GM23338 (cell line): ENCODE measurements around the gene IGF2. TPM values are rescaled to one million over a fixed set of nuclear protein-coding genes. Genes with fewer than 3 reads are reported as not detected.

Experiments used
- ATAC-seq: fragments of 200-7000 bp; cut with Tn5 transposase; 3 replicates; pipeline ENCODE4 v1.9.1; 2020
- DNase-seq: peaks from one replicate; pipeline ENCODE4 v3.0.0-alpha.2; 2015; ENCODE audit warnings: low spot score
- H2AFZ ChIP-seq: fragments of 200-600 bp; sonication (generic); 2 replicates; pipeline ENCODE4 v1.8.0; 2016; ENCODE audit warnings: antibody characterized with exemption, mild to moderate bottlenecking, moderate library complexity
- H3F3A ChIP-seq: fragments of 200-600 bp; sonication (generic); replicated peaks from 2 replicates; pipeline ENCODE4 v1.8.0; 2017; ENCODE audit warnings: antibody characterized with exemption, mixed run types, low read depth
- H3K27ac ChIP-seq: fragments of 200-600 bp; sonication (generic); 2 replicates; pipeline ENCODE4 v1.6.1; 2016; ENCODE audit warnings: low read depth
- H3K27me3 ChIP-seq: fragments of 200-600 bp; sonication (generic); 2 replicates; pipeline ENCODE4 v1.8.0; 2016; ENCODE audit warnings: mild to moderate bottlenecking, mixed run types, moderate library complexity; ENCODE audit not compliant: insufficient read depth
- H3K36me3 ChIP-seq: fragments of 200-600 bp; sonication (generic); 2 replicates; pipeline ENCODE4 v1.8.0; 2016; ENCODE audit warnings: mild to moderate bottlenecking; ENCODE audit not compliant: insufficient read depth
- H3K4me1 ChIP-seq: fragments of 200-600 bp; sonication (generic); 2 replicates; pipeline ENCODE4 v1.8.0; 2016; ENCODE audit warnings: mild to moderate bottlenecking, moderate library complexity; ENCODE audit not compliant: insufficient read depth
- H3K4me2 ChIP-seq: fragments of 200-600 bp; sonication (generic); 2 replicates; pipeline ENCODE4 v1.7.1; 2017; ENCODE audit warnings: mixed run types
- H3K4me3 ChIP-seq: fragments of 200-600 bp; sonication (generic); 2 replicates; pipeline ENCODE4 v1.6.1; 2016; ENCODE audit warnings: mixed run types
- H3K79me2 ChIP-seq: fragments of 200-600 bp; sonication (generic); replicated peaks from 2 replicates; pipeline ENCODE4 v1.8.0; 2017; ENCODE audit warnings: mild to moderate bottlenecking; ENCODE audit not compliant: insufficient read depth
- H3K9me2 ChIP-seq: fragments of 200-600 bp; sonication (generic); 2 replicates; pipeline ENCODE4 v1.8.0; 2017; ENCODE audit not compliant: insufficient read depth
- H4K20me1 ChIP-seq: fragments of 200-600 bp; sonication (generic); replicated peaks from 2 replicates; pipeline ENCODE4 v1.8.0; 2017; ENCODE audit warnings: mild to moderate bottlenecking; ENCODE audit not compliant: insufficient read depth
- H3K27ac Mint-ChIP-seq: 2 replicates; pipeline ENCODE4 v1.8.0; 2020; ENCODE audit warnings: inconsistent platforms, mild to moderate bottlenecking, moderate library complexity, mixed read lengths
- H3K27me3 Mint-ChIP-seq: 3 replicates; pipeline ENCODE4 v1.8.0; 2022; ENCODE audit warnings: low read depth, mild to moderate bottlenecking, moderate library complexity, mixed read lengths, inconsistent platforms; ENCODE audit not compliant: insufficient read depth, poor library complexity
- H3K36me3 Mint-ChIP-seq: 3 replicates; pipeline ENCODE4 v1.8.0; 2021; ENCODE audit warnings: low read depth, mild to moderate bottlenecking, inconsistent platforms, moderate library complexity, mixed read lengths
- H3K4me1 Mint-ChIP-seq: 3 replicates; pipeline ENCODE4 v1.8.0; 2020; ENCODE audit warnings: mild to moderate bottlenecking, inconsistent platforms, mixed read lengths
- H3K4me3 Mint-ChIP-seq: 3 replicates; pipeline ENCODE4 v1.8.0; 2021; ENCODE audit warnings: moderate library complexity, mild to moderate bottlenecking, inconsistent platforms, mixed read lengths
- H3K9me3 Mint-ChIP-seq: 3 replicates; pipeline ENCODE4 v1.8.0; 2020; ENCODE audit warnings: moderate library complexity, mild to moderate bottlenecking, inconsistent platforms, mixed read lengths
- CREB1 ChIP-seq: fragments of 250-450 bp; sonication (Bioruptor Pico); IDR thresholded peaks from 2 replicates; pipeline ENCODE4 v1.5.0; 2020; ENCODE audit warnings: low read depth, mild to moderate bottlenecking, moderate library complexity
- CTCF ChIP-seq, 2 experiments: fragments of 200-600 bp in 1 of 2; sonication (generic) in 1 of 2; conservative IDR thresholded peaks; 2 replicates each; pipeline versions ENCODE4 v1.5.1 to v1.6.1; 2016 to 2017; ENCODE audit warnings: antibody characterized with exemption in 2 of 2, low read depth in 2 of 2, mild to moderate bottlenecking in 2 of 2, moderate library complexity in 1 of 2
- ETS1 ChIP-seq: IDR thresholded peaks from 2 replicates; pipeline ENCODE4 v1.6.1; 2016; ENCODE audit warnings: antibody characterized with exemption
- EZH2 ChIP-seq: fragments of 200-600 bp; sonication (generic); IDR thresholded peaks from one replicate; pipeline ENCODE4 v1.8.0; 2017; ENCODE audit warnings: antibody characterized with exemption, mild to moderate bottlenecking, low read depth; ENCODE audit not compliant: unreplicated experiment
- EZH2phosphoT487 ChIP-seq: fragments of 200-600 bp; sonication (generic); IDR thresholded peaks from one replicate; pipeline ENCODE4 v1.8.1; 2018; ENCODE audit warnings: antibody characterized with exemption; ENCODE audit not compliant: unreplicated experiment
- JUNB ChIP-seq: IDR thresholded peaks from one replicate; pipeline ENCODE4 v1.6.1; 2016; ENCODE audit warnings: antibody characterized with exemption; ENCODE audit not compliant: unreplicated experiment
- NANOG ChIP-seq: IDR thresholded peaks from 2 replicates; pipeline ENCODE4 v1.6.1; 2016; ENCODE audit warnings: antibody characterized with exemption, borderline replicate concordance
- POLR2AphosphoS5 ChIP-seq: IDR thresholded peaks from 2 replicates; pipeline ENCODE4 v1.6.1; 2016; ENCODE audit warnings: antibody characterized with exemption, low read depth
- STAT1 ChIP-seq: IDR thresholded peaks from one replicate; pipeline ENCODE4 v1.6.1; 2016; ENCODE audit warnings: antibody characterized with exemption; ENCODE audit not compliant: unreplicated experiment
- ZNF114 ChIP-seq: fragments of 250-450 bp; sonication (Bioruptor Pico); IDR thresholded peaks from 2 replicates; pipeline ENCODE4 v1.5.0; 2020; ENCODE audit warnings: mild to moderate bottlenecking, moderate library complexity
- ZNF331 ChIP-seq: fragments of 250-450 bp; sonication (Bioruptor Pico); IDR thresholded peaks from 2 replicates; pipeline ENCODE4 v1.5.0; 2020; ENCODE audit warnings: low read depth, mild to moderate bottlenecking, moderate library complexity
- ZNF462 ChIP-seq: fragments of 250-450 bp; sonication (Bioruptor Pico); IDR thresholded peaks from 2 replicates; pipeline ENCODE4 v1.5.0; 2020; ENCODE audit warnings: mild to moderate bottlenecking, moderate library complexity
- polyA plus RNA-seq: library from polyadenylated mRNA; unstranded; fragments of >200 nt; fragmentation: Nextera tagmentation; extraction: Ambion mirVana; gene quantifications from 2 replicates; pipeline ENCODE4 v1.2.1, GENCODE V29; 2016
- total RNA-seq: library from RNA; depleted of rRNA; stranded (reverse); fragments of >200 nt; shearing (Covaris generic); gene quantifications from 2 replicates; pipeline ENCODE4 v1.2.3, GENCODE V29; 2014
- TF ChIP-seq, protein P1 (sequence below): IDR thresholded peaks from one replicate; pipeline ENCODE4 v1.6.1; 2018; ENCODE audit warnings: antibody characterized with exemption; ENCODE audit not compliant: unreplicated experiment

IGF2 gene
- total and polyA plus RNA-seq, 2 experiments from 2014 or later: 1.4 to 4.0 TPM

GRCh38 chr11:2084721-2085120 is 54.5 kb downstream of the IGF2 start:
- no peaks in the 10 kb centered on the region for H3F3A ChIP-seq
- H3K36me3 Mint-ChIP-seq: peaks cover 18% of the 10 kb centered on the region
- no peak overlapping the region for H3K27ac ChIP-seq
- H3K36me3 ChIP-seq: no peaks in the 10 kb centered on the region
- no peak overlapping the region for H3K4me3 ChIP-seq
- H3K4me2 ChIP-seq: no peak overlapping the region
- H3K9me3 Mint-ChIP-seq: peaks cover 26% of the 10 kb centered on the region
- H3K79me2 ChIP-seq: no peaks in the 10 kb centered on the region
- no peak overlapping the region for H2AFZ ChIP-seq
- ATAC-seq (no peak), DNase-seq (no peak)
- no peak overlapping the region for H3K4me3 Mint-ChIP-seq
- peaks cover 2% of the 10 kb centered on the region; the same call in 2 of the 3 replicates for H3K4me1 Mint-ChIP-seq
- no peaks in the 10 kb centered on the region for H3K27me3 ChIP-seq
- no peak overlapping the region for H3K27ac Mint-ChIP-seq
- H4K20me1 ChIP-seq: no peaks in the 10 kb centered on the region
- peaks cover 11% of the 10 kb centered on the region; the same call in 1 of the 2 replicates for H3K4me1 ChIP-seq
- peaks cover 12% of the 10 kb centered on the region for H3K27me3 Mint-ChIP-seq
- TF ChIP-seq, protein P1, sequence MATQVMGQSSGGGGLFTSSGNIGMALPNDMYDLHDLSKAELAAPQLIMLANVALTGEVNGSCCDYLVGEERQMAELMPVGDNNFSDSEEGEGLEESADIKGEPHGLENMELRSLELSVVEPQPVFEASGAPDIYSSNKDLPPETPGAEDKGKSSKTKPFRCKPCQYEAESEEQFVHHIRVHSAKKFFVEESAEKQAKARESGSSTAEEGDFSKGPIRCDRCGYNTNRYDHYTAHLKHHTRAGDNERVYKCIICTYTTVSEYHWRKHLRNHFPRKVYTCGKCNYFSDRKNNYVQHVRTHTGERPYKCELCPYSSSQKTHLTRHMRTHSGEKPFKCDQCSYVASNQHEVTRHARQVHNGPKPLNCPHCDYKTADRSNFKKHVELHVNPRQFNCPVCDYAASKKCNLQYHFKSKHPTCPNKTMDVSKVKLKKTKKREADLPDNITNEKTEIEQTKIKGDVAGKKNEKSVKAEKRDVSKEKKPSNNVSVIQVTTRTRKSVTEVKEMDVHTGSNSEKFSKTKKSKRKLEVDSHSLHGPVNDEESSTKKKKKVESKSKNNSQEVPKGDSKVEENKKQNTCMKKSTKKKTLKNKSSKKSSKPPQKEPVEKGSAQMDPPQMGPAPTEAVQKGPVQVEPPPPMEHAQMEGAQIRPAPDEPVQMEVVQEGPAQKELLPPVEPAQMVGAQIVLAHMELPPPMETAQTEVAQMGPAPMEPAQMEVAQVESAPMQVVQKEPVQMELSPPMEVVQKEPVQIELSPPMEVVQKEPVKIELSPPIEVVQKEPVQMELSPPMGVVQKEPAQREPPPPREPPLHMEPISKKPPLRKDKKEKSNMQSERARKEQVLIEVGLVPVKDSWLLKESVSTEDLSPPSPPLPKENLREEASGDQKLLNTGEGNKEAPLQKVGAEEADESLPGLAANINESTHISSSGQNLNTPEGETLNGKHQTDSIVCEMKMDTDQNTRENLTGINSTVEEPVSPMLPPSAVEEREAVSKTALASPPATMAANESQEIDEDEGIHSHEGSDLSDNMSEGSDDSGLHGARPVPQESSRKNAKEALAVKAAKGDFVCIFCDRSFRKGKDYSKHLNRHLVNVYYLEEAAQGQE: no peak
- TF ChIP-seq CTCF (conservative IDR thresholded peaks at IDR 0.05; ENCODE audit: low read depth in 2 of 2) (no peak), ZNF114 (CRISPR knock-in tag) (no peak), STAT1 (no peak), POLR2AphosphoS5 (no peak), EZH2 (no peak), ZNF462 (no peak), ETS1 (no peak), EZH2phosphoT487 (no peak), JUNB (no peak), ZNF331 (CRISPR knock-in tag) (no peak), CREB1 (no peak), NANOG (no peak)
- no peaks in the 10 kb centered on the region for H3K9me2 ChIP-seq
